LHCN-M2 (cell line): ENCODE data around the gene ADAP1. TPM values are rescaled to one million over a fixed set of nuclear protein-coding genes. Genes with fewer than 3 reads are reported as not detected.
A peak's percentile ranks its signal among the peaks of the same experiment; 100 is the strongest.
"Not testable (repeated sequence)": the region's sequence is repeated elsewhere in the genome, so short reads cannot be mapped to it uniquely, and the experiment has no call there.

ENCODE experiments used
- DNase-seq: peaks from one replicate; pipeline ENCODE4 v3.0.0-alpha.2; 2012; ENCODE audit warnings: low read depth
- total RNA-seq: library from RNA; depleted of rRNA; stranded (reverse); fragments of >200 nt; gene quantifications from 2 replicates; pipeline ENCODE4 v1.2.3, GENCODE V29; 2014

Gene ADAP1
- total RNA-seq, 1 experiment from 2014 or later = 0.57 TPM

DNA sequence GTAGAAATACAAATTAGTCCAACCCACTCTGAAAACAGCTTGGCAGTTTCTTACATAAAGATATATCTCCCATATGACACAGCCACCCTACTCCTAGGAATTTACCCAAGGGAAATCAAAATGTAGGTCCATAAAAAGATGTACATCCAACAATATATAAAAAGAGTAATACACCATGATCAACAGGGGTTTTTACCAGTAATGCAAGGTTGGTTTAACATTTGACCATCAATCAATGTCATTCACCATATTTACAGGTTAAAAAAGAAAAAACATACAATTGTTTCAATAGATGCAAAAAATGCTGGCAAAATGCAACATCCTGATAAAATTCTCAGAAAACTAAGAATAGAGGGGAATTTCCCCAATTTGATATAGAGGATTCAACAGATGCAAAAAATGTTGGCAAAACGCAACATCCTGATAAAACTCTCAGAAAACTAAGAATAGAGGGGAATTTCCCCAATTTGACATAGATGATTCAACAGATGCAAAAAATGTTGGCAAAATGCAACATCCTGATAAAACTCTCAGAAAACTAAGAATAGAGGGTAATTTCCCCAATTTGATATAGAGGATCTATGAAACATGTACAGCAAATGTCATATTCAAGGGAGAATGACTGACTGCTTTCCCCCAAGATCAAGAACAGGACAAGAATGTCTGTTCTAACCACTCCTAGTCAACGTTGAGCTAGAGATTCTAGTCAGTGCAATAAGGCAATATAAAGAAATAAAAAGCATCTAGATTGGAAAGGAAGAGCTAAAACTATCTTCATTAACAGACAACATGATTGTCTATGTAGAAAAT lies 13.7 kb downstream of the ADAP1 start:
- DNase-seq = no peak

DNA sequence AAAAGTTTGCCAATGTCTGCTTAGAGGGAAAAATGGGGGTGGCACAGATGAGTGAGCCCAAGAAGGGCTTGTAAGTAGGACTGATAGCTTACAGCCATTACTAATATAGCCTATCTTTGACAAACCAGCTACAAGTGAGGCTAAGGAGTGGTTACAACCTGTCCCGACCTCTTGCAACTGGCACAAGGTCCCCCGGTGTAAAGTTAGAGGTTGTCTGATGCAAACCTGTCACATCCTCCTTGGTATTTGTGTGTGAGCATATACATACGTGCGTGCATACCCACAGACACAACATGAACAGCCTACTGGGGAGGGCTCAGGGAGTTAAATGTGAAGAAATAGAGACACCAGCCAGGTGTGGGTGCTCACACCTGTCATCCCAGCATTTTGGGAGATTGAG lies 14.6 kb downstream of the ADAP1 start:
- no peak for DNase-seq

DNA sequence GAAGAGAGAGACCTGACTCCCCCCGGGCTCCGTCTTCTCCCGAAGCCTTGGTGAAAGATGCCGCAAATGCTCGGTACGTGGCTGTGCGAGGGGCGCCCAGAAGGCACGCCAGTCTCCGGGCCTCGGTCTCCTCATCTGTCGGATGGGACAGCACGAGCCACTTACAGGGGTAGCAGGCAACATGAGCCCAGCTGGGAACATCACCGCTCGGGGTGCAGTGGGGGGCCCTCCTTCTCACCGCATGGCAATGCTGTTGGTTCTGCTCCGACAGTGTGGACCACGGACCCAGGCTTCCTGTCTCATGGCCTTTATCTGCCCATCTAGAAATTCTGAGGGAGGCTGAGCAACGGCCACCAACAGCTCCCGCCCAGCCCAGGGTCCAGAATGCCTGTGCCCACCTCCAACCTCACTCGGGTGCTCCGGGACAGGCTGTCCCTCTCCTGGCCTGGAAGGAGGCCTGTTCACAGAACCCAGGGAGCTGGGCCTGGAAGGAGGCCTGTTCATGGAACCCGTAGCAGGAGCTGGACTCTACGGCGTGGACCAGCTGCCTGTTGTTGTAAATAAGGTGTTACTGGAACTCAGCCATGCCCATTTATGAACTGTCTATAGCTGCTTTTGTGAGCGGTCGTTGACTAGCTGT lies 15.8 kb downstream of the ADAP1 start:
- DNase-seq = no peak

DNA sequence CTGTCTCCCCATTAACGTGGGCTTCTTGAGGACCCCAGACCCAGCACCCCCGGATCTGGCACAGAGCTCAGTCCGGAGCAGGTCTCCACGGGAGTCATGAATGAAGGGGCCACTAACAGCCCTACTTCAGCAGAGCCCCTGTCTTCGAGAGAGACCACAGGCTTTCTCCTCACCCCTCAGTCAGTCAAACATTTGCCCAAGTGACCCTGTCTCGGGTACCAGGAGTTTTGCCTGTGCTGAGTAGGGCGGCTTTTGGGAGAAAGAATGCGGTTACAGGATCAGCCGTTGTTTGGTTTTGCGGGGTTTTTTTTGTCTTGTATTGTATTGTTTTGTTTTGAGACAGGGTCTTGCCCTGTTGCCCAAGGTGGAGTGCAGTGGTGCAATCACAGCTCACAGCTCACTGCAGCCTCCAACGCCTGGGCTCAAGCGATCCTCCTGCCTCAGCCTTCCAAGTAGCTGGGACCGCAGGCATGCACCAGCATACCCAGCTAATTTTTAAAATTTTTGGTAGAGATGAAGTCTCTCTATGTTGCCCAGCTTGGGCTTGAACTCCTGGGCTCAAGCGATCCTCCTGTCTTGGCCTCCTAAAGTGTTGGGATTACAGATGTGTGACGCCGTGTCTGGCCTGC lies 16.5 kb downstream of the ADAP1 start:
- no peak for DNase-seq

DNA sequence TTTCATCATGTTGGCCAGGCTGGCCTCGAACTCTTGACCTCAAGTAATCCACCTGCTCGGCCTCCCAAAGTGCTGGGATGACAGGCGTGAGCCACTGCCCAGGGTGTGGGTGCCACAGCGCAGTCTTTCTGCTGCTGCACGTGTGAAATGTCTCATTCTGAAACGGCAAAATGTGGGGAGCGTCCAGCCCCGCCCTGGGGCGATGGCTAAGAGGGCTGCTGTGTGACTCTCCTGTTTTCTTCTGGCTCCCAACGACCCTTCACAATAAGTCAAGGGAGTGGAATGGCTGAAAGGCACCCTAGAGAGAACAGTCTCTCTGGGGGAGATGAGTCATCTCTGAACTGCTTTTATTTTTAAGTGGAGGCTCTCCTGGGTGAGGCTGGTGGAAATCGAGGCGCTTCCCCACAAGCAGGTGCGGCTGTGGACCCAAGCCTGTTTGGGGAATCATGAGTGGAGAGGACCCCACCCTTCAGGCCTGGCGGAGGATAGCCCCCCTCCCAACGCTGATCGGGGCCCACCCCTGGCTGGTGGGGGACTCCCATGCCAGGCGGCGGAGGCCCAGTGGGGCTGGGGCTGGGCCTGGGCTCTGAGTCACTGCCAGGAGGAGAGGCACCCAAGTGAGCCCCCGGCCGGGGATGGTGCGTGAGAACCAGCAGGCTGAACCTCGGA lies 18.0 kb downstream of the ADAP1 start:
- DNase-seq = peak; percentile 19

DNA sequence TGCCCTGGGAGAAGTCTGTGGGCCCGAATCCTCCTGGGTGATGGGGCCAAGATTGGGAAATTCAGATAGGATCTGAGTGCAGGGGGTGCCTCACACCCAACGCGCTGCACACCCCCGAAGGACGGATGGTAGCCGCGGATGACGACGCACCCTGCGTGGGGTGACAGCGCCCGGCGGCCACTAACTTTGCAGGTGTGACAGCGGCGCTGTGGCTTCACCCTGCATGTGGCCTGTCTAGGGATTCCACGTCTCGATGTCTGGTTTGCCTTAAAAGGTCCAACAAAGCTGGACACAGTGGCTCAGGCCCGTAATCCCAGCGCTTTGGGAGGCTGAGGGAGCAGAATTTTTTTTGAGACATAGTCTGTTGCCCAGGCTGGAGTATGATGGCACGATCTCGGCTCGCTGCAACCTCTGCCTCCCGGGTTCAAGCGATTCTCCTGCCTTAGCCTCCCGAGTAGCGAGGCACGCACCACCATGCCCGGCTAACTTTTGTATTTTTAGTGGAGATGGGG lies 18.6 kb downstream of the ADAP1 start:
- DNase-seq = no peak

DNA sequence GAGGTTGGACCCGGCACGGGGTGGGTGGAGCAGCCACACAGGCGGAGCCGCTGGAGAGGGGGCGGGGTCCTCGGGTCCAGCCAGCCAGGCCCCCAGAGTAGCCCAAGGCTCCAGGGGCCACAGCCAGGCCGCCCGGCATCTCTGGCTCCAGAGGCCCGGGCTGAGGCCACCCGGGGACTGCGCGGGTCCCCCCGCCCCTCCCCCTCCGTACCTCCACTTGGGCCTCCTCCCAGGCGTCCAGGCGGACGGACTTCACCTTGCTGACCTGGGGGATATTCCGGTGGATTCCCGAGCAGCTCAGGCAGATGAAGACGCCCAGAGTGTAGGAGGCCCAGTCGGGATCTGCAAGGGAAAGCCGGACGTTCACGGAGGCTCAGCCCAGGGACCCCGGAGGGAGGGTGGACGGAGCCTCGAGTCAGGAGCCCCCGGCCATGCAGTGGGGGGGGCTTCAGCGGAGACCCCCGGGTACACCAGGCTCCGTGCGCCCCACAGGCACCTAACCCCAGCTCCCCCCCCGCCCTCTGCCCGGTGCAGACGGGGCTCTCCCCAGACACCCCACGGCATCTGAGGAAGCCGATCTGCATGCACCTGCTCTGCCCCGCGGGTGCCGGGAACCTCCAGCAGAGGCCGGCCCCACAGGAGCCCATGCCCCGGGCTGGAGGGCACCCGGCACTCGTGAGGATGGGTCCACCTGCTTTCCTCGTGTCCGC lies 19.2 kb downstream of the ADAP1 start:
- DNase-seq = no peak

DNA sequence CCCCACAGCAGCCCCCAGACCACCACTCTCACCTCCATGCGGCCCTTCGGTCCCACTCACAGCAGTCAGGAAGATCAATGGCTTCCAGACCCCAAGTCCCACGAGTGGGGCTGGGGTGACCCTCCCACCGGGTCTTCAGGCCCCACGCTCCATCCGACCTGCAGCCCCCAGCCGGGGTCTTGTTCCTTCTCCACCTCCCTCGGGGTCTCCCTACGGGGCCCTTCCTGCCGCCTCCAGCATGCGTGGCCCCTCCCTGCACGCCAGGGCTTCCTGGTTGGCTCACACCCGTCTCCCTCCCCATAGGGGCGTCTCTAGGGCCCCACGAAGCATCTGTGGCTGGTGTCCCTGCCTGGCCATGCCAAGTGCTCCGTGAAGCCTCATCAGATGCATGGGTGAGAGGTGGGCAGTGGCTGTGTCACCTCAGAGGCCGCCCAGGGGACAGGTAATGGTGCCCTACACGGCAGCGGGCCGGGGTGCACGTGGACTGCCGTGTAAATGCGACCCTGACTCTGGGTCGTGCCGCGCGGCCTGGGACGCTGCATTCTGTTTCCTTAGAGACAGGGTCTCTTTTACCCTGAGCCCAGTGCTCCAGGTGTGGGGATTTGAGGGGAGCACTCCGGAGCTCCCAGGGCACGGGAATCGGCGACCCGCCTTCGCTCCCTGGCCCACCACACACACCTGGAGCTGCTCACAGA lies 19.9 kb downstream of the ADAP1 start:
- DNase-seq = no peak

DNA sequence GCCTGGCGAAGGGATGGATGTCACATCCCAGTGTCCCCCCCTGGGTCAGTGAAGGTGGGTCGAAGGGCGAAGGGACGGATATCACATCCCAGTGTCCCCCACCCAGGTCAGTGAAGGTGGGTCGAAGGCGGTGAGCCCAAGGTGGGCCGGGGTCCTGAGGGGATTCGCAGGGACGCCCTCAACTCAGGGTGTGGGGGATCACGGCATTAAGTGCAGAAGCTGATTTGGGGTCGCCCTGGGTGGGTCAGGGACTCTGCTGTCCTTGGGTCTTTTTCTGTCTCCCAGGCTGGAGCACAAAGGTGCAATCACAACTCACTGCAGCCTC lies 21.9 kb downstream of the ADAP1 start:
- no peak for DNase-seq

DNA sequence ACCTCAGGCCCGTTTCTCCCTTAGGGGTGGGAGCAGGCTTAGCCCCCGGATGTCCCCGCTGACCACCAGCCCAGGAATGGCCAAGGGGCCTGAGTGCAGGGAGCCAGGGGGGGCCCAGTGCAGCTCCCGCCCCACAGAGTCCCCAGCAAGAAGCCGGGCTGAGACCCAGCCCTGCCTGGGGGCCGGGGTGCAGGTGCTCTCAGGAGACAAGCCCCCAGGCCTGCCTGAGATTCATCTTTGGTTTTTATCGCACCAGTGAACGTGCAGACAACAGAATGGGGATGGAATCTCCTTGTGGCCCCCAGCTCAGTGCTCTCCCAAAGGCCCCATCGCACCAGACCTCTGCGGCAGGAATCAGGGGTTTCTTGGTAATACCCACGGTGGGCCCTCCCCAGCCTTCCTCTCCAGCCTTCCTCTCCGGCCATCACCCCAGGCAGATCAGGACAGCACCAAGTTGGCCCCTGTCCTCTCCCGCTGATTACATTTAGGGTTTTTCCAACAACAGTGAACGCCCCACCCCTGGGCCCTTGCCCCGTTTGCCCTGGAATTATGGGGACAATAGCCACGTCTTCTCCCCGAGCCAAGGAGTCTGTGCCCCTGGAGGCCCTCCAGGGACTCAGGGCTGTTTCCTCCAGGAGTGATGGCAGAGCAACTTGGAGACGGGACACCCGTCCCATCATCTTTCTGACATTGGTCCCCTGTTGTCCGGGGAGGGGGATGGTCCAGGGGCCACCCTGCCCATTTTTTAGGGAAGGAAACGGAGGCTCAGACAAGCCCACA lies 22.4 kb downstream of the ADAP1 start:
- DNase-seq = no peak

DNA sequence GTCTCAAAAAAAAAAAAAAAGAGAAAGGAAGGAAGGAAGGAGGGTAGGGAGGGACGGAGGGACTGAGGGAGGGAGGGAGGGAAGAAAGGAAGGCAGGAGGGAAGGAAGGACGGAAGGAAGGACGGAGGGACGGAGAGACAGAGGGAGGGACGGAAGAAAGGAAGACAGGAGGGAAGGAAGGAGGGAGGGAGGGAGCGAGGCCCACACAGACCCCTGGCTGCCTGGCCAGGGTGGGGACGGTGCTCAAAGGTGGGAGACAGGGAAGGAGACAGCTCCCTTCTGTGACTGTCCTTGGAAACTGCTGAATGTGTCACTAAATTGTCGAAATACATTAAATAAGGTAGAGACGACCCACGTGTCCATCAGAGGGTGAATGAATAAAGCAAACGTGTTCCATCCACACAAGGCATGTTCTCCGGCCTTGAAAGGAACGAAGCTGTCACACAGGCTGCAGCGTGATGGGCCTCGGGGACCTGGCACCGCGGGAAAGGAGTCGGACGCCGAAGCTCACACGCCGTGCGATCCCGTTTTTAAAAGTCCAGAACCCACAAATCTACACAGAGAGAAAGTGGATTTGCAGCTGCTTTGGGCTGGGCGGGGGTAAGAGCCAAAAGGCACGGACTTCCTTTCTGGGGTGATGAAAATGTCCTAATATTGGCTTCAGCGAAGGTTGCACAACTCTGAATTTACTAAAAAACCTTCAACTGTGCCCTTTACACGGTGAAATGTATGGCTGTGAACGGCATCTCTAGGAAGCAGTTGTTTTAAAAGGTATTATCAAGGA lies 23.3 kb downstream of the ADAP1 start:
- no peak for DNase-seq

DNA sequence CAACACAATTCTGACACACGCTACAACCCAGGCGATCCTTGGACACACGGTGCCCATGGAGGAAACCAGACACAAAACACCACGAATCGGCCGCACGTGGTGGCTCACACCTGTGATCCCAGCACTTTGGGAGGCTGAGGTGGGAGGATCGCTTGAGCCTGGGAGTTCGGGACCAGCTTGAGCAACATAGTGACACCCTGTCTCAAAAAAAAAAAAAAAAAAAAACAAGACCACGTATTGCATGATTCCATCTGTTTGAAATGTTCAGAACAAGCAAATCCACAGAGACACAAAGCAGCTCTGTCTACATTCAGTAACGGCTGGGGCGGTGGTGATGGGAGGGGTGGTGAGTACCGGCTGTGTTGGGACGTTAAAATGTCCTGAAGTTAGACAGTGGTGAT lies 25.2 kb downstream of the ADAP1 start:
- no peak for DNase-seq

DNA sequence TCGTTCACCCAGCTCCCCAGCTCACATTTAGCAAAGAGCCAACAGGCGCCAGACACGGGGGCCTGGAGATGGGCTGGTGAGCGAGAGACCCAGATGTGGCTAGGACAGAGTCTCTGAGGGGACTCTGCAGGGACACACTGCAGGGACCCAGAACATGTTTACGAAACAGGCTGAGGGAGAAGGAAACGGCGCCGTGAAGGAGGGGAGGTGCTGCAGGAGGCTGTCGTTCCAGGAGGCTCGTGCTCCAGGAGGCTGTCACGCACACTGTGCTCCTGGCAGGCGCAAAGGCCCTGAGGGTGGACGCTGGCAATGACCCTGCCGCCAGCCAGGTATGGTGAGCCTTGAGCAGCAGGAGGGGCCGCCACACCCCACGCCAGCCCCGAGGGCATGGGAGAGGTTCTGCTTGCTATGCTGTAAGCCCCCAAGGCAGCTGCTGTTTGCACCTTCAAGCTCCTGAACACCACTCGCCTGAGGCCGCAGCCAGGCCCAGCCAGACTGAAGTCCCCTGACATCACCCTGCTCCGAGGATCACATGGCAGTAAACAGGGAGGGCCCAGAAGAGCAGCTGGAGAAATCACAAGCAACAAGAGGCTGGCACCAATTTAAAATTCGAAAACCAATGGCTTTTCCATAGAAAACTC lies 27.3 kb downstream of the ADAP1 start:
- no peak for DNase-seq

DNA sequence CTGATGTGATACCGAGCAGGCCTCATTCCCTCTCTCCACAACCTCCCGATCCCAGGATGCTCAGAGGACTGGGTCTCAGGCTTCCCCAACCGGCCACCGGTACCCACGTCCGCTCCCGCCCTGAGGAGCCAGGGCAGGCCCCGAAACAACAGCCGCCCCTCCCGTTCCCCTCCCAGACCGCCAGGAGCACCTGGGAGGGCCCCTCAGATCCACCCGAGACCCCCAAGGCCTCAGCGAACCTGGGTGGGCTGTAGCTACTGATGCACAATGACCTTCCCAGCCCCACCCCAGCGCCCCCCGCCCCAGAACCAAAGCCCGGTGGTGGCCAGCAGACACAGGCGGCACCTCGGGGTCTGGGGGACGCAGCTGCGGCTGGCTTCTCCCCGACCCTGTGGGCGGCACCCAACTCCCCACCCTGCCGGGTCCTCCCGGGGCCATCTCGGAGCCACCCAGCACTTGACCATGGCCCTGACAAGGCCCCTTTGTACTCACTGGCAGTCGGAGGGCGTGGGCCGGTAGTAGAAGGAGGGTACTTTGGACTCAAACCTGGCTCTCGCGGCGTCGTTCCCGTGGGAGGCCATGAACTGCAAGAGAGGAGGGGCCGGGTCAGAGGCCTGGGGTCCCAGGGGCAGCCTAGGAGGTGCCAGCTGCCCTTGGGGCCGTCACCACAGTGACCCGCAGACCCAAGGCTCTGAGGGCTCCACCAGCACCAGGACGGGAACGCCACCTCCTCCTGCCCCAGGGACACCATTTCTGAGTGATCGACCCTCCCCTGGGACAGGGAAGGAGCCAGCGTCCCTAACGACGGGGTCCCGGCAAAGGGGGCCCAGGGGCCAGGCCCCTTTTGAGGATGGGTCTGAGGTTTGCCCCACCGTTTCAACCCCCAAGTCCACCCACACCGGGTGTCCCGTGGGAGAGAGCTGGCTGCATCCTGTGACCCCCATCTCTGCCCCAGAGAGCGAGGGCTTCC lies 28.1 kb downstream of the ADAP1 start:
- DNase-seq = no peak

DNA sequence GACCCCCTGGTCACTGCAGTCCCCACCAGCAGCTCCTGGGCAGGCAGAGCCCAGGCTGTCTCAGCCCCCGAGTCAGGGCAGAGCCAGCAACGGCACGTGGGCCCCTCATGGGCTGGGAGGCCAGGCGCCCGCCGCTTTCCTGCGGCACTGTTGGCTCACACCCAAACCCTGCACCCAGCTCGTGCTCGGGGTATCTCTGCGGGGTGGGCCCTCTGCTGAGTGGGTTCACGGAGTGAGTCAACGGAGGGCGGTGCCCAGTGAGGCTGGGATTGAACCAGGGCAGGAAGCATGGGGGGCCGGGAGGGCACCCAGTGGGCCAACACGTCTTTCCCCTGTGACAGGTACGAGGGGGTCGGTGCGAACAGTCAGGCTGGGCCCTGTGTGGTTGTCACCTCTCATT lies 28.9 kb downstream of the ADAP1 start:
- no peak for DNase-seq

DNA sequence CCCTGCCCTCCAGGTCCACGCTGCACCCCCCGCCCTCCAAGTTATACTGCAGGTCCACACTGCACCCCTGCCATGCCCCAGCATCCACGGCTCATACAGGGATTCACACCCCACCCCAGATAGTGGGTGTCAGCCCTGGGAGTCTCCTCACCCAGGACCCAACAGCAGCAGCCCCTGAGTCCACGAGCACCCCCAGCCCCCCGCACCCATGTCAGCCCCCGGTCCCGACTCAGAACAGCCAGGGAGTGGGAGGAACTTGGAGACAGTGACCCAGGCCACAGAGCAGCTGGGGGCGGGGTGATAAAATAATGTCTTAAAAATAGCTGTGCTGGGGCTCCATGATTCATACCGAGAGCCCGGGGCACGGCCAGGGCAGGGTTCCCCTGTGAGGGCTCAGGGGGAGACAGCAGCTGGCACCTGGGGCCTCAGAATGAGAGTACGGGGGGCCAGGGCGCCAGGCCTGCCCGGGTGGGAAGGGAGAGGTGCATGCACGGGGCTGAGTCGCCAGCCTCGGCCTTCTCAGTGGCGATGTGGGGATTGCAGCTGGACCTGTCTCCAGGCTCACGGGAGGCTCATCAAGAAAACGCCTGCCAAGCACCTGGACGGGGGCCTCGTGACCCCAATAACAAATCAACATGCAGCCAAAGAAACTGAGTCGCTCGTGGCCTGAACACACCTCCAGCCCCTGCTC lies 29.8 kb downstream of the ADAP1 start:
- peak; percentile 24 for DNase-seq

DNA sequence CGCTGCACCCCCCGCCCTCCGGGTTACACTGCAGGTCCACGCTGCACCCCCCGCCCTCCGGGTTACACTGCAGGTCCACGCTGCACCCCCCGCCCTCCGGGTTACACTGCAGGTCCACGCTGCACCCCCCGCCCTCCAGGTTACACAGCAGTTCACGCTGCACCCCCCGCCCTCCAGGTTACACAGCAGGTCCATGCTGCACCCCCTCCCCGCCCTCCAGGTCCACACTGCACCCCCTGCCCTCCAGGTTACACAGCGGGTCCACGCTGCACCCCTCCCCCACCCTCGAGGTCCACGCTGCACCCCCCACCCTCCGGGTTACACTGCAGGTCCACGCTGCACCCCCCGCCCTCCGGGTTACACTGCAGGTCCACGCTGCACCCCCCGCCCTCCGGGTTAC lies 30.4 kb downstream of the ADAP1 start:
- DNase-seq = not testable (repeated sequence)
